ENCODE data around the gene C12orf75.

- TF ChIP-seq CTCF (tag by site-specific recombination; IDR thresholded peaks at IDR 0.05) (no peak), ZNF747 (tag by site-specific recombination; IDR thresholded peaks at IDR 0.05) (no peak), ZNF341 (tag by site-specific recombination; IDR thresholded peaks at IDR 0.05; ENCODE audit: low read depth) (no peak), ZNF23 (tag by site-specific recombination; IDR thresholded peaks at IDR 0.05; ENCODE audit: borderline replicate concordance) (no peak), ZNF830 (tag by site-specific recombination; IDR thresholded peaks at IDR 0.05; ENCODE audit: low read depth) (no peak), REST (tag by site-specific recombination; IDR thresholded peaks at IDR 0.05) (no peak), PRDM6 (tag by site-specific recombination; IDR thresholded peaks at IDR 0.05) (no peak), ZNF362 (tag by site-specific recombination; IDR thresholded peaks at IDR 0.05) (no peak), ZNF133 (tag by site-specific recombination; IDR thresholded peaks at IDR 0.05) (no peak), SP3 (tag by site-specific recombination; IDR thresholded peaks at IDR 0.05) (no peak), YY1 (tag by site-specific recombination; IDR thresholded peaks at IDR 0.05) (no peak), PBX3 (CRISPR knock-in tag; IDR thresholded peaks at IDR 0.05) (no peak)
Measured at GRCh38 chr12:105377077-105377476, 46.6 kb downstream of the C12orf75 start.
